Activated CD4-positive, alpha-beta T cell treated with anti-CD3 and anti-CD28 coated beads for 24 hours (primary cell): ENCODE results near the gene ZBTB43.
"Not testable (repeated sequence)": the region's sequence is repeated elsewhere in the genome, so short reads cannot be mapped to it uniquely, and the experiment has no call there.

Experiments used
- DNase-seq, 2 donors: peaks; one replicate each; pipeline ENCODE4 v3.0.0-alpha.2; 2020; ENCODE audit warnings: low read depth in 2 of 2

ZBTB43 gene

GRCh38 chr9:126791406-126792230 is 13.2 kb upstream of the ZBTB43 start:
- no peak for DNase-seq

GRCh38 chr9:126793686-126794417 is 11.0 kb upstream of the ZBTB43 start:
- DNase-seq, result no peak

GRCh38 chr9:126794441-126794840 is 10.4 kb upstream of the ZBTB43 start:
- DNase-seq, result no peak

GRCh38 chr9:126796758-126797157 is 8.1 kb upstream of the ZBTB43 start:
- DNase-seq, result no peak

- no peak for DNase-seq
Measured at GRCh38 chr9:126797903-126798302, 6.9 kb upstream of the ZBTB43 start.

GRCh38 chr9:126799034-126799433 is 5.8 kb upstream of the ZBTB43 start:
- DNase-seq, result no peak

GRCh38 chr9:126802318-126803059 is 2.4 kb upstream of the ZBTB43 start:
- DNase-seq, result no peak

GRCh38 chr9:126804198-126804695 is 593 bp upstream of the ZBTB43 start:
- DNase-seq, result no peak

GRCh38 chr9:126805554-126806262 is 868 bp downstream of the ZBTB43 start:
- DNase-seq, result peak; percentile 62 to 66

GRCh38 chr9:126806336-126806735 is 1.5 kb downstream of the ZBTB43 start:
- no peak for DNase-seq

- no peak for DNase-seq
Measured at GRCh38 chr9:126809068-126809467, 4.2 kb downstream of the ZBTB43 start.

GRCh38 chr9:126810221-126810620 is 5.4 kb downstream of the ZBTB43 start:
- DNase-seq, result not testable (repeated sequence)

- no peak for DNase-seq
Measured at GRCh38 chr9:126813072-126813471, 8.2 kb downstream of the ZBTB43 start.

- DNase-seq, result no peak
Measured at GRCh38 chr9:126814091-126814490, 9.3 kb downstream of the ZBTB43 start.

GRCh38 chr9:126817615-126818014 is 12.8 kb downstream of the ZBTB43 start:
- DNase-seq, result not testable (repeated sequence)

GRCh38 chr9:126818482-126818881 is 13.6 kb downstream of the ZBTB43 start:
- DNase-seq, result no peak

- DNase-seq, result no peak
Measured at GRCh38 chr9:126819482-126819881, 14.6 kb downstream of the ZBTB43 start.

GRCh38 chr9:126822278-126822677 is 17.4 kb downstream of the ZBTB43 start:
- DNase-seq, result no peak

- no peak for DNase-seq
Measured at GRCh38 chr9:126822873-126823272, 18.0 kb downstream of the ZBTB43 start.

GRCh38 chr9:126824052-126824451 is 19.2 kb downstream of the ZBTB43 start:
- DNase-seq, result not testable (repeated sequence)

- DNase-seq, result no peak
Measured at GRCh38 chr9:126827227-126827626, 22.4 kb downstream of the ZBTB43 start.

- DNase-seq, result no peak
Measured at GRCh38 chr9:126829035-126829434, 24.2 kb downstream of the ZBTB43 start.
